NCI-H146 (cell line): ENCODE data around the gene HOXA10.

Experiments used
- DNase-seq: peaks from one replicate; lab custom pipeline; 2025; lab: John Stamatoyannopoulos, UW

The HOXA10 gene

GRCh38 chr7:27143950-27144780 lies 30.0 kb downstream of the HOXA10 start:
- no peak for DNase-seq

- DNase-seq: no peak
These were observed 30.8 kb downstream of the HOXA10 start, which contains the start of gene HOXA5 for GRCh38 chr7:27143023-27143949. Gene HOXA5 (minus strand): TSS chr7:27143681. CDS start chr7:27143607, 74 bp downstream.

GRCh38 chr7:27142580-27143022 lies 31.5 kb downstream of the HOXA10 start:
- DNase-seq: no peak

GRCh38 chr7:27141923-27142579 lies 32.1 kb downstream of the HOXA10 start:
- no peak for DNase-seq

- DNase-seq: no peak
These were observed 32.8 kb downstream of the HOXA10 start for GRCh38 chr7:27141137-27141922.

GRCh38 chr7:27140126-27140857 lies 33.8 kb downstream of the HOXA10 start:
- no peak for DNase-seq

GRCh38 chr7:27139334-27140125 lies 34.6 kb downstream of the HOXA10 start:
- no peak for DNase-seq

- DNase-seq: no peak
These were observed 35.2 kb downstream of the HOXA10 start for GRCh38 chr7:27138985-27139333.

GRCh38 chr7:27138472-27138871 lies 35.6 kb downstream of the HOXA10 start:
- DNase-seq: no peak

GRCh38 chr7:27137640-27138315 lies 36.3 kb downstream of the HOXA10 start:
- DNase-seq: no peak

GRCh38 chr7:27134392-27134791 lies 39.7 kb downstream of the HOXA10 start:
- DNase-seq: no peak

GRCh38 chr7:27133409-27134231 lies 40.5 kb downstream of the HOXA10 start:
- DNase-seq: no peak

GRCh38 chr7:27132978-27133377 lies 41.1 kb downstream of the HOXA10 start:
- DNase-seq: no peak

- DNase-seq: no peak
These were observed 41.9 kb downstream of the HOXA10 start for GRCh38 chr7:27132214-27132613.

- no peak for DNase-seq
These were observed 42.7 kb downstream of the HOXA10 start for GRCh38 chr7:27131390-27131819.

GRCh38 chr7:27130540-27131389 lies 43.4 kb downstream of the HOXA10 start, which contains the start of gene HOXA4:
Gene HOXA4 (minus strand): TSS chr7:27130757. CDS start chr7:27130733, 24 bp downstream.
- DNase-seq: no peak
